NCI-H1092 (cell line): ENCODE data around the gene OR51A7.
A peak's percentile ranks its signal among the peaks of the same experiment; 100 is the strongest.
"Not testable (repeated sequence)": the region's sequence is repeated elsewhere in the genome, so short reads cannot be mapped to it uniquely, and the experiment has no call there.

Source experiments
- DNase-seq: peaks from one replicate; lab custom pipeline; 2025; lab: John Stamatoyannopoulos, UW

The OR51A7 gene

DNA sequence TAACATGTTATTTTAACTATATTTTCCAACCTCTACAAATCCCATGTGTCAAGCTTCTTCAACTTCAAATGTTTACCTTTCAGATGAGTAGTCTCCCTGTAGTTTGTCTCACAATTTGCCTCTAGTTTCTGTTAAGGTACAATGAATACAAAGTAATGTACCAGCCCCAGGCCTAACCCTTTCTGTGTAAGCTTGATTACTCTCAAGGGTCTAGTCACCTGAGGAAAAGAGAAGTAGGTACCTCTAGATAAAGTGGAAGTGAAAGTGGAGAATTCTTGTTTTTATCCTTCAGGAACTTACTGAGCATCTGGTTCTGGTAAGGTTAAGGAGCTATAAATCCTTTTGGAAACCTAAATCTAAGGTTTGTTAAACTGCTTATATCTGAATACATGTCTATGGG is at the start of gene OR51A7:
Gene OR51A7 (plus strand): TSS at position 300 of the 400 bp plus-strand sequence. CDS start 3,587 bp downstream, outside the sequence.
- DNase-seq = no peak

GRCh38 chr11:4854286-4854685 is 49.3 kb upstream of the OR51A7 start:
- not testable (repeated sequence) for DNase-seq

DNA sequence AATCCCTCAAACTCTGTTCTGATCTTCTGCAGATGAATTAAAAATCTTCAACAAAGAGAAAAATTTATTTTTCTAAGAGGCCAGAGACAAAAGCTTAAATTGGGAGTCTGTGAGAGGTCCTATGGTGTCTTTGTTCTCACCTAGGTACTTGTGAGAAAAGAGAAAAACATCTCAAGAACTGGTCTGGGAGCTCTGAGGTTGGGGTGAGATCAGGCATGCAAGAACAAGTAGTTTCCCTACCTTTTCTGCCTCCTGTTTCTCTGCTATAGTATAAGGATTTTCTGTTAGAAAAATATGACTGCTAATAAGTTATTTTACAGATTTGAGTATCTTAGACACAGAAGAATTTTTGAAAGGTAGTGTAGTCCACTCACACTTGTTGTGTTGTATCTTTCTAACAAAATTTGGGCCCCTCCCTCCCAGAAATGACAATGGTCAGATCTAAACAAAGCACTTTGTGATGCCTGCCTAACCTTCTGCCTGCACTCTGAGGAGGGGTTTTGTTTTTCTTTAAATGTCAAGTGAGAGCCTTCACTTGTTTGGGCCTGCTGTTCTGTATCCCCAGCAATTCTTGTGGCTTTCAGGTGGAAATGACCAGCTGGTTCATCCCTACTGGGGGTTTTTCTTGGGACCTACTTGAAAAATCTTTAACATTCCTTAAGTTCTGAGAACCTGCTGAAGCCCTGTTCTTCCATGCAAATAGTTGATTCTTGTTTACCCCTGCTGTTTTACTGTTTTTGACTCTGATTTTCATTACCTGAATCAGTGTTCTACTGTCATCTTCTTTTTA is 40.9 kb upstream of the OR51A7 start:
- no peak for DNase-seq

GRCh38 chr11:4863876-4864275 is 39.7 kb upstream of the OR51A7 start:
- DNase-seq = no peak

DNA sequence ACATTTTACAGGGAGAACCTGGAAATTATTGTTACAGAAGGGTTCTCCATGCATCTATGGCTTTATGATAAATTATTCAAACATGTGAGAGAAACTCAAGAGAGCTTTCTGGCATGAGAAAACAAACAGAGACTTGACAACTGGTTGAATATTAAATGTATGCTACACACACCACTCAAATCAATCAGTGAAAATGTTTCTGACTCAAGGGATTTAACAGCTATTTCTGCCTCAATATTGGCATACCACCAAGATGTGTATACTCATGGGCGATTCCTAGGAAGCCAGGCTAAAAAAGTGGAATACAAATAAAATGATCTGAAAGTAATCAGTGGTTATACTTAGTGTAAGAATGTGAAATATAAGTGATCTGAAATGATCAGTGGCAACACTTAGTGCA is 37.7 kb upstream of the OR51A7 start:
- no peak for DNase-seq

- no peak for DNase-seq
Observed at GRCh38 chr11:4881188-4881587, 22.4 kb upstream of the OR51A7 start.

DNA sequence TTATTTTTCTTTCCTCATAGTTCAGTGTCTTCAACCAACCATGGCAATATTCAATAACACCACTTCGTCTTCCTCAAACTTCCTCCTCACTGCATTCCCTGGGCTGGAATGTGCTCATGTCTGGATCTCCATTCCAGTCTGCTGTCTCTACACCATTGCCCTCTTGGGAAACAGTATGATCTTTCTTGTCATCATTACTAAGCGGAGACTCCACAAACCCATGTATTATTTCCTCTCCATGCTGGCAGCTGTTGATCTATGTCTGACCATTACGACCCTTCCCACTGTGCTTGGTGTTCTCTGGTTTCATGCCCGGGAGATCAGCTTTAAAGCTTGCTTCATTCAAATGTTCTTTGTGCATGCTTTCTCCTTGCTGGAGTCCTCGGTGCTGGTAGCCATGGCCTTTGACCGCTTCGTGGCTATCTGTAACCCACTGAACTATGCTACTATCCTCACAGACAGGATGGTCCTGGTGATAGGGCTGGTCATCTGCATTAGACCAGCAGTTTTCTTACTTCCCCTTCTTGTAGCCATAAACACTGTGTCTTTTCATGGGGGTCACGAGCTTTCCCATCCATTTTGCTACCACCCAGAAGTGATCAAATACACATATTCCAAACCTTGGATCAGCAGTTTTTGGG is 21.6 kb upstream of the OR51A7 start, which contains the start of gene OR51T1:
Gene OR51T1 (plus strand): TSS at position 41 of the 641 bp plus-strand sequence. CDS start 0 bp downstream, at position 41.
- peak; percentile 6 for DNase-seq

DNA sequence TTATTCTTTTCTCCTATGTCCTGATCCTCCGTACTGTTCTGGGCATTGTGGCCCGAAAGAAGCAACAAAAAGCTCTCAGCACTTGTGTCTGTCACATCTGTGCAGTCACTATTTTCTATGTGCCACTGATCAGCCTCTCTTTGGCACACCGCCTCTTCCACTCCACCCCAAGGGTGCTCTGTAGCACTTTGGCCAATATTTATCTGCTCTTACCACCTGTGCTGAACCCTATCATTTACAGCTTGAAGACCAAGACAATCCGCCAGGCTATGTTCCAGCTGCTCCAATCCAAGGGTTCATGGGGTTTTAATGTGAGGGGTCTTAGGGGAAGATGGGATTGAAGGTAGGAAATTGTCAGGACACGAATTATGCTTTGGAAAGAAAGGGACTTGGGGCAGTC is 21.0 kb upstream of the OR51A7 start:
- DNase-seq = peak; percentile 38

DNA sequence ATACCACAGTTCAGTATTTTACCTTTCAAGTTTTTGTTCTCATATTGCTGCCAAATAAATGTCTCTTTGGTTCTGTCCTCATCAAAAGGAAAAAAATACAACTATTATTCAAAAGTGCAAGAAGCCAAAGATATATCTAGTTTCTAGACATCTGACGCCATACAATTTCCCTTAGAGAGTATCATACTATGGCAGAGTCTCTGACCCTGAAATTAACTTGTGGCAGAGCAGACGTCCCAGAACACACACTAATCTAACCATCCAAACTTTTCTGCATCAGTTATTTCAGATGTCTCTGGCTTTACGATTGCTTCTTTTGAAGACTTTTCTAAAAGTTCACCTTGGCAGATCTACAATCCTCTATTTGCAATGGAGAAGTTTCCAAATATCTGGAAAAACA is 19.2 kb upstream of the OR51A7 start:
- no peak for DNase-seq

GRCh38 chr11:4886186-4886585 is 17.4 kb upstream of the OR51A7 start:
- DNase-seq = no peak

- no peak for DNase-seq
Observed at GRCh38 chr11:4887591-4887990, 16.0 kb upstream of the OR51A7 start.

- DNase-seq = no peak
Observed at GRCh38 chr11:4890279-4890678, 13.3 kb upstream of the OR51A7 start.

- no peak for DNase-seq
Observed at GRCh38 chr11:4891996-4892640, 11.5 kb upstream of the OR51A7 start.

DNA sequence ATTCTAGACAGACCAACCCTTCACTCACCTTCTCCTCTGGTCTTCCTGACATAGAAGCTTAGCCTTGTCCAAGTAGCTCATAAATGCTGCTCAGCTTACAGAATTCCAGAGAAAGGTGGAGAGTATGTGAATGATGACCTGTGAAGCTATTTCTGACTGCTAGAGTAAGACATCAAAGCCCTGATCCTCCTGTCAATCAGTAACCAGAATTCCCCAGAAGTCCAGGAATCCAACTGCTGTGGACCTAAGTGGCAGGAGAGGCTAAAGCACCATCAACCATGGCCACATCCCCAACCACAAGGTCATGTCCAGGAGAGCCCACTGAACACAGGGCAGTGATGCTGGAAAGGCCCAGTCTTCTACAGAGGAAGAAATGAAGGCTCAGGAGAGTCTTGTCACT is 13.0 kb downstream of the OR51A7 start:
- DNase-seq = no peak

DNA sequence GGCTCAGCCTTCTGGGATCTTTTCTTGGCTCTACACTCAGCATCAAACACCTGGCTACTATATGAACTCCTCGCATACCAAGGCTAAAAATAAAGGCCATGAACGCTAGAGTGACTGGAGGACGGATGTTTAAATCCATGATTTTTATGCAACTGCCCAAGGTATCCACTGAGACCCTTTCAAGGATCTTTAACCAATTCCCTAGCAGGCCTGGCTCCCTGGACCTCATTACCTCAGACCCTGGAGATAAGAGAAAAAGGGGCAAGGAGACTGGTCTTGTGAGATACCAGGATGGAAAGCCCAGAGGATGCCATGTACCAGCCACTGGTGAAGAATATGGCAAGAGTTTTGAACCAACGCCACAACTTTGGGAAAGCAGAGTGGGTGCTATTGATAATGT is 15.7 kb downstream of the OR51A7 start, which contains the start of gene OR51G2:
Gene OR51G2 (minus strand): TSS at position 101 of the 400 bp plus-strand sequence. CDS start 3,687 bp downstream, outside the sequence.
- DNase-seq = no peak

DNA sequence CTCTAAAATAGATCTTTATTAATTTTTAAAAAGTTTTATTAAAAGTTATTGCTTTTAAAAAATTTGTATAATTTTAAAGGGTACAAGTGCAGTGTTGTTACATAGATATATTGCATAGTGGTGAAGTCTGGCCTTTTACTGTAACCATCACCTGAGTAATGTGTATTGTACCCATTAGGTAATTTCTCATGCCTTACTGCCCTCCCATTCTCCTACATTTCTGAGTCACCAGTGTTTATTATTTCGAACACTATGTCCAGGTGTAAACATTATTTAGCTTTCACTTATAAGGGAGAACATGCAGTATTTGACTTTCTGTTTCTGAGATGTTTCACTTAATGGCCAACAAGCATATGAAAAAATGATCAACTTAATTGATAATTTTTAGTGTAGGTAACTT is 18.2 kb downstream of the OR51A7 start:
- no peak for DNase-seq

- no peak for DNase-seq
Observed at GRCh38 chr11:4922304-4922703, 18.7 kb downstream of the OR51A7 start.

- no peak for DNase-seq
Observed at GRCh38 chr11:4924239-4924638, 20.7 kb downstream of the OR51A7 start, which contains the start of gene OR51G1. Gene OR51G1, minus strand, starts transcription at chr11:4924339. Its CDS starts 0 bp downstream, at chr11:4924339.

DNA sequence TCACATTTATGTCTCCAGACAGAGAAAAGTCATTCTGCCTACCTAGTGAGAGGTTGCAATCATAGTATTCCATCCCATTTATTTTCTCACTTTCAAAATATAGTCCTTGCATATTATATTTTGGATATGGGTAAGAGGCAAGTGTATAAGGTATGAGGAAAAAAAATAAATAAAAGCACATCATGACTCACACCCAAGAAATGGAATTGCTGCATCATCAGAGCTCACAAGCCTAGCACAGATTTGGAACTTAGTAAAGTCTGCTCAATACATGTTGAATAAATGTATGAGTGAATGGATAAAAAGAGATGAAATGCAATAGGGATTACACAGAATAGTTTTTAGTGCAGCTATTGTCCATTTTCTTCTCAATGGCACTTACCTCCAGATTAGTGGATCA is 23.0 kb downstream of the OR51A7 start:
- no peak for DNase-seq

- DNase-seq = no peak
Observed at GRCh38 chr11:4932751-4933150, 29.2 kb downstream of the OR51A7 start.

DNA sequence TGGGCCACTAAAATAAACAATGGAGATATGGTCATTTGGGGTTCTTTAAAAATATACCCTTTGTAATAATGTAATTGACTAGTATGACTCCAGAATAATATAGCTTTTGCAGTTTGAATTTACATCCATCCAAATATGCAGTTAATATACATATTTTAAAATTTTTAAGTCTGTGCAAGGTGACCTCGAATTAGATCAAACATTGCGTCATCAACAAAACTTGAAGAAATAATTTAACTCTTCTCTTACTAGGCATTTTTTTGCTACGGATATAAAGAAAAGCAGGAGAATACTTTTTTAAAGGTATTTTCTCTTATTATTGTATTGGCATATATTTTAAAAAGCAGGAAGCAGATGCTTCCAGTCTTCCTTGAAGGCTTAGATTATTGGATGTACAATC is 33.2 kb downstream of the OR51A7 start:
- DNase-seq = no peak

DNA sequence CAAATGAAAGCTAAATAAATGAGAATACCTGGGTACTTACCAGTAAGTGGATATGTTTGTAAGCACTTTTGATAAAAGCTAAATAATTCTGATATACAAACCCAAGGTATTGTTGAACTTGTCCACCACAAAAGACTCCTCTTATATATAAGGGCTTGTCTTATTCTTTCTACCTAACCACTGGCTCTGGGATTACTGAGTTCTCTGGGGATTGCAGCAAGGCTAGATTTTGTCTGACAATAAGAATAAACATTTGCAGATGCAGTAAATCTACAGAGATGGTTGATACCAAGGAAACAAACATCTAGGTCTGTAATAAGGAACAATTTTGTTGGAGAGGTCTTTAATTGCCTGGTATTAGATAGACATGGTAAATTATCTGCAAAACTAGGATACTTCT is 43.9 kb downstream of the OR51A7 start, which contains the start of gene OR51A4:
Gene OR51A4 (minus strand): TSS at position 101 of the 400 bp plus-strand sequence. CDS start 505 bp downstream, outside the sequence.
- DNase-seq = no peak
